GM23338 (cell line): ENCODE results near the gene NOLC1. TPM values are rescaled to one million over a fixed set of nuclear protein-coding genes. Genes with fewer than 3 reads are reported as not detected.

Experiments
- ATAC-seq: fragments of 200-7000 bp; cut with Tn5 transposase; 3 replicates; pipeline ENCODE4 v1.9.1; 2020
- DNase-seq: peaks from one replicate; pipeline ENCODE4 v3.0.0-alpha.2; 2015; ENCODE audit warnings: low spot score
- H2AFZ ChIP-seq: fragments of 200-600 bp; sonication (generic); 2 replicates; pipeline ENCODE4 v1.8.0; 2016; ENCODE audit warnings: antibody characterized with exemption, mild to moderate bottlenecking, moderate library complexity
- H3F3A ChIP-seq: fragments of 200-600 bp; sonication (generic); replicated peaks from 2 replicates; pipeline ENCODE4 v1.8.0; 2017; ENCODE audit warnings: antibody characterized with exemption, mixed run types, low read depth
- H3K27ac ChIP-seq: fragments of 200-600 bp; sonication (generic); 2 replicates; pipeline ENCODE4 v1.6.1; 2016; ENCODE audit warnings: low read depth
- H3K27me3 ChIP-seq: fragments of 200-600 bp; sonication (generic); 2 replicates; pipeline ENCODE4 v1.8.0; 2016; ENCODE audit warnings: mild to moderate bottlenecking, mixed run types, moderate library complexity; ENCODE audit not compliant: insufficient read depth
- H3K36me3 ChIP-seq: fragments of 200-600 bp; sonication (generic); 2 replicates; pipeline ENCODE4 v1.8.0; 2016; ENCODE audit warnings: mild to moderate bottlenecking; ENCODE audit not compliant: insufficient read depth
- H3K4me1 ChIP-seq: fragments of 200-600 bp; sonication (generic); 2 replicates; pipeline ENCODE4 v1.8.0; 2016; ENCODE audit warnings: mild to moderate bottlenecking, moderate library complexity; ENCODE audit not compliant: insufficient read depth
- H3K4me2 ChIP-seq: fragments of 200-600 bp; sonication (generic); 2 replicates; pipeline ENCODE4 v1.7.1; 2017; ENCODE audit warnings: mixed run types
- H3K4me3 ChIP-seq: fragments of 200-600 bp; sonication (generic); 2 replicates; pipeline ENCODE4 v1.6.1; 2016; ENCODE audit warnings: mixed run types
- H3K79me2 ChIP-seq: fragments of 200-600 bp; sonication (generic); replicated peaks from 2 replicates; pipeline ENCODE4 v1.8.0; 2017; ENCODE audit warnings: mild to moderate bottlenecking; ENCODE audit not compliant: insufficient read depth
- H3K9me2 ChIP-seq: fragments of 200-600 bp; sonication (generic); 2 replicates; pipeline ENCODE4 v1.8.0; 2017; ENCODE audit not compliant: insufficient read depth
- H4K20me1 ChIP-seq: fragments of 200-600 bp; sonication (generic); replicated peaks from 2 replicates; pipeline ENCODE4 v1.8.0; 2017; ENCODE audit warnings: mild to moderate bottlenecking; ENCODE audit not compliant: insufficient read depth
- H3K27ac Mint-ChIP-seq: 2 replicates; pipeline ENCODE4 v1.8.0; 2020; ENCODE audit warnings: inconsistent platforms, mild to moderate bottlenecking, moderate library complexity, mixed read lengths
- H3K27me3 Mint-ChIP-seq: 3 replicates; pipeline ENCODE4 v1.8.0; 2022; ENCODE audit warnings: low read depth, mild to moderate bottlenecking, moderate library complexity, mixed read lengths, inconsistent platforms; ENCODE audit not compliant: insufficient read depth, poor library complexity
- H3K36me3 Mint-ChIP-seq: 3 replicates; pipeline ENCODE4 v1.8.0; 2021; ENCODE audit warnings: low read depth, mild to moderate bottlenecking, inconsistent platforms, moderate library complexity, mixed read lengths
- H3K4me1 Mint-ChIP-seq: 3 replicates; pipeline ENCODE4 v1.8.0; 2020; ENCODE audit warnings: mild to moderate bottlenecking, inconsistent platforms, mixed read lengths
- H3K4me3 Mint-ChIP-seq: 3 replicates; pipeline ENCODE4 v1.8.0; 2021; ENCODE audit warnings: moderate library complexity, mild to moderate bottlenecking, inconsistent platforms, mixed read lengths
- H3K9me3 Mint-ChIP-seq: 3 replicates; pipeline ENCODE4 v1.8.0; 2020; ENCODE audit warnings: moderate library complexity, mild to moderate bottlenecking, inconsistent platforms, mixed read lengths
- CREB1 ChIP-seq: fragments of 250-450 bp; sonication (Bioruptor Pico); IDR thresholded peaks from 2 replicates; pipeline ENCODE4 v1.5.0; 2020; ENCODE audit warnings: low read depth, mild to moderate bottlenecking, moderate library complexity
- EZH2 ChIP-seq: fragments of 200-600 bp; sonication (generic); IDR thresholded peaks from one replicate; pipeline ENCODE4 v1.8.0; 2017; ENCODE audit warnings: antibody characterized with exemption, mild to moderate bottlenecking, low read depth; ENCODE audit not compliant: unreplicated experiment
- EZH2phosphoT487 ChIP-seq: fragments of 200-600 bp; sonication (generic); IDR thresholded peaks from one replicate; pipeline ENCODE4 v1.8.1; 2018; ENCODE audit warnings: antibody characterized with exemption; ENCODE audit not compliant: unreplicated experiment
- JUNB ChIP-seq: IDR thresholded peaks from one replicate; pipeline ENCODE4 v1.6.1; 2016; ENCODE audit warnings: antibody characterized with exemption; ENCODE audit not compliant: unreplicated experiment
- NANOG ChIP-seq: IDR thresholded peaks from 2 replicates; pipeline ENCODE4 v1.6.1; 2016; ENCODE audit warnings: antibody characterized with exemption, borderline replicate concordance
- POLR2AphosphoS5 ChIP-seq: IDR thresholded peaks from 2 replicates; pipeline ENCODE4 v1.6.1; 2016; ENCODE audit warnings: antibody characterized with exemption, low read depth
- ZNF114 ChIP-seq: fragments of 250-450 bp; sonication (Bioruptor Pico); IDR thresholded peaks from 2 replicates; pipeline ENCODE4 v1.5.0; 2020; ENCODE audit warnings: mild to moderate bottlenecking, moderate library complexity
- ZNF331 ChIP-seq: fragments of 250-450 bp; sonication (Bioruptor Pico); IDR thresholded peaks from 2 replicates; pipeline ENCODE4 v1.5.0; 2020; ENCODE audit warnings: low read depth, mild to moderate bottlenecking, moderate library complexity
- polyA plus RNA-seq: library from polyadenylated mRNA; unstranded; fragments of >200 nt; fragmentation: Nextera tagmentation; extraction: Ambion mirVana; gene quantifications from 2 replicates; pipeline ENCODE4 v1.2.1, GENCODE V29; 2016
- total RNA-seq: library from RNA; depleted of rRNA; stranded (reverse); fragments of >200 nt; shearing (Covaris generic); gene quantifications from 2 replicates; pipeline ENCODE4 v1.2.3, GENCODE V29; 2014
- TF ChIP-seq, protein P1 (sequence below): IDR thresholded peaks from 2 replicates; pipeline ENCODE4 v1.6.1; 2016; ENCODE audit warnings: antibody characterized with exemption
- TF ChIP-seq, protein P2 (sequence below), 2 experiments: fragments of 200-600 bp in 1 of 2; sonication (generic) in 1 of 2; conservative IDR thresholded peaks; 2 replicates each; pipeline versions ENCODE4 v1.5.1 to v1.6.1; 2016 to 2017; ENCODE audit warnings: antibody characterized with exemption in 2 of 2, low read depth in 2 of 2, mild to moderate bottlenecking in 2 of 2, moderate library complexity in 1 of 2
- TF ChIP-seq, protein P3 (sequence below): fragments of 250-450 bp; sonication (Bioruptor Pico); IDR thresholded peaks from 2 replicates; pipeline ENCODE4 v1.5.0; 2020; ENCODE audit warnings: mild to moderate bottlenecking, moderate library complexity
- TF ChIP-seq, protein P4 (sequence below): IDR thresholded peaks from one replicate; pipeline ENCODE4 v1.6.1; 2018; ENCODE audit warnings: antibody characterized with exemption; ENCODE audit not compliant: unreplicated experiment

The NOLC1 gene
- total and polyA plus RNA-seq, 2 experiments from 2014 or later = 126 to 178 TPM

DNA sequence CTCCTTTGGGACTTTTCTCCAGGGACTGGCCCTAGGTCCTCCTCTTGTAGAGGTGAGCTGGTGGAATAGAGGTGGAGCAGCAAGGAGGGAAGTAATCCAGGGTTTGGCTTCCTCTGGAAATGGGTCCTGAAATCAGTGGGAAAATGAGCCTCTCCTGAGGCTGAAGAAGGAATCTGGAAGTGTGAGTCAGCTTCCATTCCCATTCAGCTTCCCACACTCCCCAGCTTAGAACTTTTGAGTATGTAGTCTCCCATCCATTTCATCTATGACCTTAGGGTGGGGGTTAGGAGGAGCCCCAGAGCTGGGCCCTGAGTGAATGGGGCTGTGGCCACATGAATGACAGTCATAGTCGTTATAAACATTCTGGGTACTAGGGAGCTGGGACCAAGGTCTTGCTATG is 49.8 kb upstream of the NOLC1 start:
- Histone ChIP-seq H2AFZ (no peak overlapping the region), H3K4me3 (no peak overlapping the region), H3K79me2 (no peaks in the 10 kb centered on the region), H3K27ac (no peak overlapping the region), H3F3A (peaks cover 4% of the 10 kb centered on the region; the same call in 1 of the 2 replicates), H3K9me2 (no peaks in the 10 kb centered on the region), H3K27me3 (no peaks in the 10 kb centered on the region), H3K36me3 (peaks cover 12% of the 10 kb centered on the region; the same call in 1 of the 2 replicates), H3K4me2 (no peak overlapping the region), H3K4me1 (no peaks in the 10 kb centered on the region), H4K20me1 (0 out of 2 replicates have a peak, but pooled peaks cover 2% of the 10 kb centered on the region)
- Mint-ChIP-seq H3K27me3 (peaks cover 2% of the 10 kb centered on the region), H3K4me3 (no peak overlapping the region), H3K4me1 (peaks cover 2% of the 10 kb centered on the region; the same call in 1 of the 3 replicates), H3K36me3 (peaks cover 40% of the 10 kb centered on the region), H3K27ac (no peak overlapping the region), H3K9me3 (no peaks in the 10 kb centered on the region)
- no peak for ATAC-seq
- DNase-seq = no peak
- TF ChIP-seq EZH2phosphoT487 (no peak), NANOG (no peak), JUNB (no peak), POLR2AphosphoS5 (no peak), ZNF331 (CRISPR knock-in tag) (no peak), ZNF114 (no peak), CREB1 (CRISPR knock-in tag) (no peak), EZH2 (no peak)
- TF ChIP-seq, protein P1, sequence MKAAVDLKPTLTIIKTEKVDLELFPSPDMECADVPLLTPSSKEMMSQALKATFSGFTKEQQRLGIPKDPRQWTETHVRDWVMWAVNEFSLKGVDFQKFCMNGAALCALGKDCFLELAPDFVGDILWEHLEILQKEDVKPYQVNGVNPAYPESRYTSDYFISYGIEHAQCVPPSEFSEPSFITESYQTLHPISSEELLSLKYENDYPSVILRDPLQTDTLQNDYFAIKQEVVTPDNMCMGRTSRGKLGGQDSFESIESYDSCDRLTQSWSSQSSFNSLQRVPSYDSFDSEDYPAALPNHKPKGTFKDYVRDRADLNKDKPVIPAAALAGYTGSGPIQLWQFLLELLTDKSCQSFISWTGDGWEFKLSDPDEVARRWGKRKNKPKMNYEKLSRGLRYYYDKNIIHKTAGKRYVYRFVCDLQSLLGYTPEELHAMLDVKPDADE = no peak
- TF ChIP-seq, protein P2, sequence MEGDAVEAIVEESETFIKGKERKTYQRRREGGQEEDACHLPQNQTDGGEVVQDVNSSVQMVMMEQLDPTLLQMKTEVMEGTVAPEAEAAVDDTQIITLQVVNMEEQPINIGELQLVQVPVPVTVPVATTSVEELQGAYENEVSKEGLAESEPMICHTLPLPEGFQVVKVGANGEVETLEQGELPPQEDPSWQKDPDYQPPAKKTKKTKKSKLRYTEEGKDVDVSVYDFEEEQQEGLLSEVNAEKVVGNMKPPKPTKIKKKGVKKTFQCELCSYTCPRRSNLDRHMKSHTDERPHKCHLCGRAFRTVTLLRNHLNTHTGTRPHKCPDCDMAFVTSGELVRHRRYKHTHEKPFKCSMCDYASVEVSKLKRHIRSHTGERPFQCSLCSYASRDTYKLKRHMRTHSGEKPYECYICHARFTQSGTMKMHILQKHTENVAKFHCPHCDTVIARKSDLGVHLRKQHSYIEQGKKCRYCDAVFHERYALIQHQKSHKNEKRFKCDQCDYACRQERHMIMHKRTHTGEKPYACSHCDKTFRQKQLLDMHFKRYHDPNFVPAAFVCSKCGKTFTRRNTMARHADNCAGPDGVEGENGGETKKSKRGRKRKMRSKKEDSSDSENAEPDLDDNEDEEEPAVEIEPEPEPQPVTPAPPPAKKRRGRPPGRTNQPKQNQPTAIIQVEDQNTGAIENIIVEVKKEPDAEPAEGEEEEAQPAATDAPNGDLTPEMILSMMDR (conservative IDR thresholded peaks at IDR 0.05; ENCODE audit: low read depth in 2 of 2) = no peak
- TF ChIP-seq, protein P3, sequence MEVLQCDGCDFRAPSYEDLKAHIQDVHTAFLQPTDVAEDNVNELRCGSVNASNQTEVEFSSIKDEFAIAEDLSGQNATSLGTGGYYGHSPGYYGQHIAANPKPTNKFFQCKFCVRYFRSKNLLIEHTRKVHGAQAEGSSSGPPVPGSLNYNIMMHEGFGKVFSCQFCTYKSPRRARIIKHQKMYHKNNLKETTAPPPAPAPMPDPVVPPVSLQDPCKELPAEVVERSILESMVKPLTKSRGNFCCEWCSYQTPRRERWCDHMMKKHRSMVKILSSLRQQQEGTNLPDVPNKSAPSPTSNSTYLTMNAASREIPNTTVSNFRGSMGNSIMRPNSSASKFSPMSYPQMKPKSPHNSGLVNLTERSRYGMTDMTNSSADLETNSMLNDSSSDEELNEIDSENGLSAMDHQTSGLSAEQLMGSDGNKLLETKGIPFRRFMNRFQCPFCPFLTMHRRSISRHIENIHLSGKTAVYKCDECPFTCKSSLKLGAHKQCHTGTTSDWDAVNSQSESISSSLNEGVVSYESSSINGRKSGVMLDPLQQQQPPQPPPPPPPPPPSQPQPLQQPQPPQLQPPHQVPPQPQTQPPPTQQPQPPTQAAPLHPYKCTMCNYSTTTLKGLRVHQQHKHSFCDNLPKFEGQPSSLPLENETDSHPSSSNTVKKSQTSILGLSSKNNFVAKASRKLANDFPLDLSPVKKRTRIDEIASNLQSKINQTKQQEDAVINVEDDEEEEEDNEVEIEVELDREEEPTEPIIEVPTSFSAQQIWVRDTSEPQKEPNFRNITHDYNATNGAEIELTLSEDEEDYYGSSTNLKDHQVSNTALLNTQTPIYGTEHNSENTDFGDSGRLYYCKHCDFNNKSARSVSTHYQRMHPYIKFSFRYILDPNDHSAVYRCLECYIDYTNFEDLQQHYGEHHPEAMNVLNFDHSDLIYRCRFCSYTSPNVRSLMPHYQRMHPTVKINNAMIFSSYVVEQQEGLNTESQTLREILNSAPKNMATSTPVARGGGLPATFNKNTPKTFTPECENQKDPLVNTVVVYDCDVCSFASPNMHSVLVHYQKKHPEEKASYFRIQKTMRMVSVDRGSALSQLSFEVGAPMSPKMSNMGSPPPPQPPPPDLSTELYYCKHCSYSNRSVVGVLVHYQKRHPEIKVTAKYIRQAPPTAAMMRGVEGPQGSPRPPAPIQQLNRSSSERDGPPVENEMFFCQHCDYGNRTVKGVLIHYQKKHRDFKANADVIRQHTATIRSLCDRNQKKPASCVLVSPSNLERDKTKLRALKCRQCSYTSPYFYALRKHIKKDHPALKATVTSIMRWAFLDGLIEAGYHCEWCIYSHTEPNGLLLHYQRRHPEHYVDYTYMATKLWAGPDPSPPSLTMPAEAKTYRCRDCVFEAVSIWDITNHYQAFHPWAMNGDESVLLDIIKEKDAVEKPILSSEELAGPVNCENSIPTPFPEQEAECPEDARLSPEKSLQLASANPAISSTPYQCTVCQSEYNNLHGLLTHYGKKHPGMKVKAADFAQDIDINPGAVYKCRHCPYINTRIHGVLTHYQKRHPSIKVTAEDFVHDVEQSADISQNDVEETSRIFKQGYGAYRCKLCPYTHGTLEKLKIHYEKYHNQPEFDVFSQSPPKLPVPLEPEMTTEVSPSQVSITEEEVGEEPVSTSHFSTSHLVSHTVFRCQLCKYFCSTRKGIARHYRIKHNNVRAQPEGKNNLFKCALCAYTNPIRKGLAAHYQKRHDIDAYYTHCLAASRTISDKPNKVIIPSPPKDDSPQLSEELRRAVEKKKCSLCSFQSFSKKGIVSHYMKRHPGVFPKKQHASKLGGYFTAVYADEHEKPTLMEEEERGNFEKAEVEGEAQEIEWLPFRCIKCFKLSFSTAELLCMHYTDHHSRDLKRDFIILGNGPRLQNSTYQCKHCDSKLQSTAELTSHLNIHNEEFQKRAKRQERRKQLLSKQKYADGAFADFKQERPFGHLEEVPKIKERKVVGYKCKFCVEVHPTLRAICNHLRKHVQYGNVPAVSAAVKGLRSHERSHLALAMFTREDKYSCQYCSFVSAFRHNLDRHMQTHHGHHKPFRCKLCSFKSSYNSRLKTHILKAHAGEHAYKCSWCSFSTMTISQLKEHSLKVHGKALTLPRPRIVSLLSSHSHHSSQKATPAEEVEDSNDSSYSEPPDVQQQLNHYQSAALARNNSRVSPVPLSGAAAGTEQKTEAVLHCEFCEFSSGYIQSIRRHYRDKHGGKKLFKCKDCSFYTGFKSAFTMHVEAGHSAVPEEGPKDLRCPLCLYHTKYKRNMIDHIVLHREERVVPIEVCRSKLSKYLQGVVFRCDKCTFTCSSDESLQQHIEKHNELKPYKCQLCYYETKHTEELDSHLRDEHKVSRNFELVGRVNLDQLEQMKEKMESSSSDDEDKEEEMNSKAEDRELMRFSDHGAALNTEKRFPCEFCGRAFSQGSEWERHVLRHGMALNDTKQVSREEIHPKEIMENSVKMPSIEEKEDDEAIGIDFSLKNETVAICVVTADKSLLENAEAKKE (CRISPR knock-in tag) = no peak
- TF ChIP-seq, protein P4, sequence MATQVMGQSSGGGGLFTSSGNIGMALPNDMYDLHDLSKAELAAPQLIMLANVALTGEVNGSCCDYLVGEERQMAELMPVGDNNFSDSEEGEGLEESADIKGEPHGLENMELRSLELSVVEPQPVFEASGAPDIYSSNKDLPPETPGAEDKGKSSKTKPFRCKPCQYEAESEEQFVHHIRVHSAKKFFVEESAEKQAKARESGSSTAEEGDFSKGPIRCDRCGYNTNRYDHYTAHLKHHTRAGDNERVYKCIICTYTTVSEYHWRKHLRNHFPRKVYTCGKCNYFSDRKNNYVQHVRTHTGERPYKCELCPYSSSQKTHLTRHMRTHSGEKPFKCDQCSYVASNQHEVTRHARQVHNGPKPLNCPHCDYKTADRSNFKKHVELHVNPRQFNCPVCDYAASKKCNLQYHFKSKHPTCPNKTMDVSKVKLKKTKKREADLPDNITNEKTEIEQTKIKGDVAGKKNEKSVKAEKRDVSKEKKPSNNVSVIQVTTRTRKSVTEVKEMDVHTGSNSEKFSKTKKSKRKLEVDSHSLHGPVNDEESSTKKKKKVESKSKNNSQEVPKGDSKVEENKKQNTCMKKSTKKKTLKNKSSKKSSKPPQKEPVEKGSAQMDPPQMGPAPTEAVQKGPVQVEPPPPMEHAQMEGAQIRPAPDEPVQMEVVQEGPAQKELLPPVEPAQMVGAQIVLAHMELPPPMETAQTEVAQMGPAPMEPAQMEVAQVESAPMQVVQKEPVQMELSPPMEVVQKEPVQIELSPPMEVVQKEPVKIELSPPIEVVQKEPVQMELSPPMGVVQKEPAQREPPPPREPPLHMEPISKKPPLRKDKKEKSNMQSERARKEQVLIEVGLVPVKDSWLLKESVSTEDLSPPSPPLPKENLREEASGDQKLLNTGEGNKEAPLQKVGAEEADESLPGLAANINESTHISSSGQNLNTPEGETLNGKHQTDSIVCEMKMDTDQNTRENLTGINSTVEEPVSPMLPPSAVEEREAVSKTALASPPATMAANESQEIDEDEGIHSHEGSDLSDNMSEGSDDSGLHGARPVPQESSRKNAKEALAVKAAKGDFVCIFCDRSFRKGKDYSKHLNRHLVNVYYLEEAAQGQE = no peak
